AG04449 (cell line): ENCODE measurements around the gene RNF207.

Experiments
- CTCF ChIA-PET: fragments of 350-600 bp; formaldehyde crosslinking; extraction: SDS; loops from one replicate; lab custom pipeline; 2021; ENCODE audit warnings: antibody characterized with exemption; lab: Yijun Ruan, JAX
- POLR2A ChIA-PET: fragments of 400-600, 350-600 bp; formaldehyde crosslinking; extraction: SDS; loops from one replicate; lab custom pipeline; 2020; ENCODE audit warnings: antibody characterized with exemption, inconsistent platforms; lab: Yijun Ruan, JAX
- DNase-seq: peaks from one replicate; pipeline ENCODE4 v3.0.0-alpha.2; 2010; ENCODE audit warnings: low read depth, low spot score
- H3K4me3 ChIP-seq: 2 replicates; pipeline ENCODE4 v1.5.1; 2011; ENCODE audit warnings: low read depth, mild to moderate bottlenecking, control low read depth, low read length
- CTCF ChIP-seq: IDR thresholded peaks from one replicate; pipeline ENCODE4 v1.5.1; 2011; ENCODE audit warnings: mild to moderate bottlenecking, moderate library complexity, low read length, control low read depth, inconsistent platforms; ENCODE audit not compliant: insufficient read depth; ENCODE audit errors: missing control alignments

Gene RNF207

GRCh38 chr1:6245086-6245868, 39.4 kb downstream of the RNF207 start:
- peak; percentile 99 for TF ChIP-seq CTCF
- ChIA-PET CTCF (interaction anchor here (0.6 to 12.0 kb wide), 36 partner anchors 9 to 223 kb away, joined by 3 to 537 read pairs (median 8); partner anchors contain the start of genes GPR153, ICMT and RNF207), POLR2A (interaction anchor here (0.6 kb wide), 1 partner anchor 31 kb away, joined by 3 read pairs; no protein-coding TSS in a partner anchor)
- no peak for DNase-seq
- peak overlapping the region; percentile 27 for H3K4me3 ChIP-seq

- CTCF ChIA-PET = interaction anchor here (0.6 to 12.0 kb wide), 48 partner anchors 9 to 399 kb away, joined by 3 to 537 read pairs (median 8); partner anchors contain the start of genes GPR153, ICMT, NOL9 and RNF207
- TF ChIP-seq CTCF = no peak
- no peak for DNase-seq
- no peak overlapping the region; the same call in 1 of the 2 replicates for H3K4me3 ChIP-seq
- POLR2A ChIA-PET = no interaction called here
Observed at GRCh38 chr1:6245869-6246496, 40.1 kb downstream of the RNF207 start.

- ChIA-PET POLR2A (no interaction called here), CTCF (interaction anchor here (0.6 to 12.0 kb wide), 58 partner anchors 10 to 399 kb away, joined by 3 to 537 read pairs (median 5); partner anchors contain the start of genes ACOT7, GPR153, ICMT and NOL9)
- no peak for DNase-seq
- no peak overlapping the region for H3K4me3 ChIP-seq
- TF ChIP-seq CTCF = peak; percentile 95
Observed at GRCh38 chr1:6246497-6247467, 40.9 kb downstream of the RNF207 start.

GRCh38 chr1:6247651-6248050, 41.7 kb downstream of the RNF207 start:
- CTCF ChIA-PET = interaction anchor here (0.9 to 12.0 kb wide), 36 partner anchors 10 to 242 kb away, joined by 3 to 537 read pairs (median 8); partner anchors contain the start of genes ACOT7, GPR153 and ICMT
- POLR2A ChIA-PET = no interaction called here
- no peak for TF ChIP-seq CTCF
- no peak for DNase-seq
- no peak overlapping the region for H3K4me3 ChIP-seq

GRCh38 chr1:6248161-6248776, 42.4 kb downstream of the RNF207 start:
- no peak overlapping the region for H3K4me3 ChIP-seq
- DNase-seq = no peak
- ChIA-PET POLR2A (no interaction called here), CTCF (interaction anchor here (0.9 to 12.0 kb wide), 27 partner anchors 8 to 241 kb away, joined by 3 to 537 read pairs (median 11); partner anchors contain the start of genes ACOT7, GPR153 and ICMT)
- TF ChIP-seq CTCF = no peak
